Stimulated activated memory B cell treated with anti-CD40 and anti-IgM and Interleukin-4, amounts not matched to agents 10 μg/mL and 1 μg/mL and 100 μg/mL, for 72 hours (primary cell): ENCODE data around the gene UFSP1.
A peak's percentile ranks its signal among the peaks of the same experiment; 100 is the strongest.
"Not testable (repeated sequence)": the region's sequence is repeated elsewhere in the genome, so short reads cannot be mapped to it uniquely, and the experiment has no call there.

Experiments
- ATAC-seq: fragments of 150-1000 bp; cut with Tn5 transposase; 2 replicates; pipeline ENCODE4 v1.10.0; 2021
- H3K27ac Mint-ChIP-seq: one replicate; pipeline ENCODE4 v1.8.0; 2022; ENCODE audit warnings: mild to moderate bottlenecking, mixed read lengths
- H3K27me3 Mint-ChIP-seq: one replicate; pipeline ENCODE4 v1.8.0; 2022; ENCODE audit warnings: mixed read lengths
- H3K36me3 Mint-ChIP-seq: one replicate; pipeline ENCODE4 v1.8.0; 2022; ENCODE audit warnings: mixed read lengths
- H3K4me1 Mint-ChIP-seq: one replicate; pipeline ENCODE4 v1.8.0; 2022; ENCODE audit warnings: mixed read lengths
- H3K4me3 Mint-ChIP-seq: one replicate; pipeline ENCODE4 v1.8.0; 2022; ENCODE audit warnings: mild to moderate bottlenecking, moderate library complexity, mixed read lengths
- H3K9me3 Mint-ChIP-seq: one replicate; pipeline ENCODE4 v1.8.0; 2022; ENCODE audit warnings: mixed read lengths

The UFSP1 gene

GRCh38 chr7:100860702-100861615 is 28.6 kb downstream of the UFSP1 start:
- Mint-ChIP-seq H3K36me3 (peaks cover 65% of the 10 kb centered on the region), H3K27me3 (no peaks in the 10 kb centered on the region), H3K4me3 (no peak overlapping the region), H3K4me1 (peaks cover under 1% of the 10 kb centered on the region), H3K9me3 (no peaks in the 10 kb centered on the region), H3K27ac (no peak overlapping the region)
- no peak for ATAC-seq

GRCh38 chr7:100859856-100860255 is 29.7 kb downstream of the UFSP1 start:
- Mint-ChIP-seq H3K9me3 (no peaks in the 10 kb centered on the region), H3K36me3 (peaks cover 74% of the 10 kb centered on the region), H3K4me3 (no peak overlapping the region), H3K4me1 (peaks cover 9% of the 10 kb centered on the region), H3K27ac (no peak overlapping the region), H3K27me3 (no peaks in the 10 kb centered on the region)
- ATAC-seq: no peak

DNA sequence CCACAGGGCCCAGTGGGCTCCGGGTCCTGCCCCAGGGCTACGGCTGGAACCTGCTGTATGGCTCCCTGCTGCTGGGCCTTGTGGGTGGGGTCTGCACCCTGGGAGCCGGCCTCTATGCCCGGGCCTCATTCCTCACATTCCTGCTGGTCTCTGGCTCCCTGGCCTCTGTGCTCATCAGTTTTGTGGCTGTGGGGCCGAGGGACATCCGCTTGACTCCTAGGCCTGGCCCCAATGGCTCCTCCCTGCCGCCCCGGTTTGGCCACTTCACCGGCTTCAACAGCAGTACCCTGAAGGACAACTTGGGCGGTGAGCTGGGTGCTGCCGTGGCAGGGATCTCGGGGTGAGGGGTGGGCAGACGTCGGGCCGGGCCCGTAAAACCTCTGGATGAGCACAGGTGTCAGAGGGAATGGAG is 32.6 kb downstream of the UFSP1 start:
- Mint-ChIP-seq H3K9me3 (no peaks in the 10 kb centered on the region), H3K27ac (no peak overlapping the region), H3K36me3 (peaks cover 46% of the 10 kb centered on the region), H3K4me1 (peaks cover 34% of the 10 kb centered on the region), H3K4me3 (no peak overlapping the region), H3K27me3 (no peaks in the 10 kb centered on the region)
- ATAC-seq: no peak

- Mint-ChIP-seq H3K4me3 (no peak overlapping the region), H3K9me3 (no peaks in the 10 kb centered on the region), H3K27ac (no peak overlapping the region), H3K4me1 (peaks cover 37% of the 10 kb centered on the region), H3K36me3 (peaks cover 39% of the 10 kb centered on the region), H3K27me3 (no peaks in the 10 kb centered on the region)
- ATAC-seq: no peak
Observed at GRCh38 chr7:100855515-100855914, 34.0 kb downstream of the UFSP1 start.

GRCh38 chr7:100854899-100855298 is 34.6 kb downstream of the UFSP1 start:
- H3K9me3 Mint-ChIP-seq, ATAC-seq, H3K27me3 Mint-ChIP-seq, H3K27ac Mint-ChIP-seq, H3K4me3 Mint-ChIP-seq: not testable (repeated sequence)
- H3K4me1 Mint-ChIP-seq: peaks cover 37% of the 10 kb centered on the region
- H3K36me3 Mint-ChIP-seq: peaks cover 33% of the 10 kb centered on the region

DNA sequence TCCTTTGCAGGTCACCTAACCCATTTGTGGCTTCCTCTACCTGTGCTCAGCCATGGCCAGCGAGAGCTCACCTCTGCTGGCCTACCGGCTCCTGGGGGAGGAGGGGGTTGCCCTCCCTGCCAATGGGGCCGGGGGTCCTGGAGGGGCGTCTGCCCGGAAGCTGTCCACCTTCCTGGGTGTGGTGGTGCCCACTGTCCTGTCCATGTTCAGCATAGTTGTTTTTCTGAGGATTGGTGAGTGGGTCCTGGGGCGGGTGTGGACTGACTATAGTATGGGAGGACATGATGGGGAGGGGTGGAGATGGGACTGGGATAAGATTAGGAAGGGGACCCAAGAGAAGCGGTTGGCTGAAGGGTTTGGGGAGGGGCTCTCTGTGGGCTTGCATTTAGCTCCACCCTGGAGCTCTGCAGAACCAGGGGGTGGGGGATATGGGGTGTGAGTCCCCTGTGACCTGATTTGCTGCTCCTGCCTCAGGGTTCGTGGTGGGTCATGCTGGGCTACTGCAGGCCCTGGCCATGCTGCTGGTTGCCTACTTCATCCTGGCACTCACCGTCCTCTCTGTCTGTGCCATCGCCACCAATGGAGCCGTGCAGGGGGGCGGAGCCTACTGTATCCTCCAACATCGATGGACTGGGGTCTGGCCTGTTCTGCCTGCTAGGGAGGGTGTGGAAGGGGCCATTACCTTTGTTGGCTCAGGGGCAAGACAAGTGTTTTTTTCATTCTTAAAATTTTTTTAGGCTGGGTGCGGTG is 35.2 kb downstream of the UFSP1 start:
- H3K36me3 Mint-ChIP-seq: peaks cover 27% of the 10 kb centered on the region
- ATAC-seq: no peak
- no peaks in the 10 kb centered on the region for H3K9me3 Mint-ChIP-seq
- peak overlapping the region; percentile 64 for H3K27ac Mint-ChIP-seq
- no peak overlapping the region for H3K4me3 Mint-ChIP-seq
- no peaks in the 10 kb centered on the region for H3K27me3 Mint-ChIP-seq
- peaks cover 37% of the 10 kb centered on the region for H3K4me1 Mint-ChIP-seq

DNA sequence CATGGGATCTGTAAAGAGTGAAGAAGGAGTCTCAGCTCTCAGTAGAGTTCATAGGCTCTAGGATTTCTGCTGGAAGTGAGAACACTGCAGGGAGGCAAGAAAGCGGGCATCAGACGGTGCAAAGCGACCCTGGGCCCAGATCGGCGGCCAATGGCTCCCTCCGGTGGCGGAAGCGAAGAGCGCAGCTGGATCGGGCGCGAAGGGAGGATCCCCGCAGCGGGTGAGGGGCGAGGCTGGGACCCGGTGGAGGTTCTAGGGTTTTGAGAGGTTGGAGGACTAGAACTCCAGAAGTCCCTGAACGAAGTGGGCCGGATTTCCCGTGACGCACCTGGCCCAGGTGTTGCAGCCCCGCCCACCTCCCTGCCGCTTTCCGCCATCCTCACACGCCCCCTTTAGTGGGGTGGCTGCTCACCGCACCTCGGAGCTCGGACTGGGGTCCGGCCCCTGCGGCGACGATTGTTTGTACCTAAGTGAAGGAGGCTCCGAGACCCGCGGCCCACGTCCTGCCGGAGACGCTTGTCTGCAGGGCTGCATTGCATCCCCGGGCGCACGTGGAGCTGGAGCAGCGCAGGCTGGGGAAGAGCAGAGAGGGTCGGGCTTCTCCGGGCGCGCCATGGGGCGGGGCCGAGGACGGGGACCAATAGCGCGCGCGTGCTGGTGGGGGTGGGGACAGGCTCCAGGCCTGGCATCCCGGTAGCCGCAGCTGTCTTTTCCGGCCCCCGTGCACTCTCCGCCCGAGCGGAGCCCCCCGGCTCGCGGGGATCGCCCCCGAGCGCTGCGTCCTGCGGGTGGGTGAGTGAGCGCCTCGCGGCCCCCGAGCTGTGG is 37.3 kb downstream of the UFSP1 start, which contains the start of gene SLC12A9:
Gene SLC12A9 (plus strand): TSS at position 666 of the 825 bp plus-strand sequence. CDS start 1,485 bp downstream, outside the sequence.
- ATAC-seq: peak; percentile 97
- peaks cover 15% of the 10 kb centered on the region for H3K36me3 Mint-ChIP-seq
- no peaks in the 10 kb centered on the region for H3K27me3 Mint-ChIP-seq
- peak within 1 kb of the TSS; percentile 97 for H3K4me3 Mint-ChIP-seq
- H3K27ac Mint-ChIP-seq: peak within 1 kb of the TSS; percentile 64
- peaks cover 37% of the 10 kb centered on the region for H3K4me1 Mint-ChIP-seq
- no peaks in the 10 kb centered on the region for H3K9me3 Mint-ChIP-seq

GRCh38 chr7:100847360-100847759 is 42.2 kb downstream of the UFSP1 start:
- Mint-ChIP-seq H3K27ac (no peak overlapping the region), H3K36me3 (no peaks in the 10 kb centered on the region), H3K4me3 (no peak overlapping the region), H3K27me3 (no peaks in the 10 kb centered on the region), H3K4me1 (peaks cover 7% of the 10 kb centered on the region), H3K9me3 (no peaks in the 10 kb centered on the region)
- no peak for ATAC-seq

DNA sequence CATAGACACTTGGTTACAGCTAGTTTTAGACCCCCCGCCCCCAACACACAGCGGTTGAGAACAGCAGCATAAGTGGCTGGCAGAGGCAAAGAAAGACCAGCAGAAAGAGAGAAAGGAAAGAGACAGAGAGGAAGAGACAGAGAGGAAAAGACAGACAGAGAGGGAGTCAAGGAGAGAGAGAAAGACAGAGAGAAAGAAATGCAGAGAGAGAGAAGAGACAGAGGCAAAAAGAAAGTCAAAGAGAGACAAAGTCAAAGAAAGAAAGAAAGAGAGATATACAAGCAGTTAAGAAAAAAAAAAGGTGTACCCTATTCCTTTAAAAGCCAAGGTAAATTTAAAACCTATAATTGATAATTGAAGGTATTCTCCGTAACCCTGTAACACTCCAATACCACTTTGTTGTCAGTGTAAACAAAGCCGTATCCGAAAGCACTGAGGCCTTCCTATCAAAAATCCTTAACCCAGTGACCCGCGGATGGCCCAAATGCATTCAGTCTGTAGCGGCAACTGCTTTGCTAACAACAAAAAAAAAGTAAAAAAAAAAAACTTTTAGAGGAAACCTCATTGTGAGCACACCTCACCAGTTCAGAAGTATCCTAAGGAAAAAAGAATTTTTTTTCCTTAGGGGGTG is 48.9 kb downstream of the UFSP1 start:
- no peaks in the 10 kb centered on the region for H3K36me3 Mint-ChIP-seq
- no peak overlapping the region for H3K27ac Mint-ChIP-seq
- H3K9me3 Mint-ChIP-seq: no peaks in the 10 kb centered on the region
- H3K4me1 Mint-ChIP-seq: peaks cover 7% of the 10 kb centered on the region
- no peak for ATAC-seq
- H3K4me3 Mint-ChIP-seq: no peak overlapping the region
- H3K27me3 Mint-ChIP-seq: no peaks in the 10 kb centered on the region

GRCh38 chr7:100839361-100839760 is 50.2 kb downstream of the UFSP1 start:
- no peaks in the 10 kb centered on the region for H3K9me3 Mint-ChIP-seq
- H3K4me3 Mint-ChIP-seq: no peak overlapping the region
- H3K27ac Mint-ChIP-seq: no peak overlapping the region
- no peaks in the 10 kb centered on the region for H3K27me3 Mint-ChIP-seq
- no peak for ATAC-seq
- peaks cover 7% of the 10 kb centered on the region for H3K4me1 Mint-ChIP-seq
- H3K36me3 Mint-ChIP-seq: no peaks in the 10 kb centered on the region
